GM19025 (cell line): ENCODE measurements around the gene CD200R1L.
"Not testable (repeated sequence)": the region's sequence is repeated elsewhere in the genome, so short reads cannot be mapped to it uniquely, and the experiment has no call there.

Experiments
- ATAC-seq: cut with Tn5 transposase; IDR thresholded peaks from one replicate; pipeline ENCODE4 v1.9.1; 2021; ENCODE audit warnings: mild to moderate bottlenecking, low read depth, moderate library complexity; ENCODE audit not compliant: unreplicated experiment

Gene CD200R1L

GRCh38 chr3:112846764-112847163 is at the start of gene CD200R1L:
TSS of gene CD200R1L (minus strand) at chr3:112846864. CDS start at chr3:112829367, 17,497 bp downstream.
- no peak for ATAC-seq

DNA sequence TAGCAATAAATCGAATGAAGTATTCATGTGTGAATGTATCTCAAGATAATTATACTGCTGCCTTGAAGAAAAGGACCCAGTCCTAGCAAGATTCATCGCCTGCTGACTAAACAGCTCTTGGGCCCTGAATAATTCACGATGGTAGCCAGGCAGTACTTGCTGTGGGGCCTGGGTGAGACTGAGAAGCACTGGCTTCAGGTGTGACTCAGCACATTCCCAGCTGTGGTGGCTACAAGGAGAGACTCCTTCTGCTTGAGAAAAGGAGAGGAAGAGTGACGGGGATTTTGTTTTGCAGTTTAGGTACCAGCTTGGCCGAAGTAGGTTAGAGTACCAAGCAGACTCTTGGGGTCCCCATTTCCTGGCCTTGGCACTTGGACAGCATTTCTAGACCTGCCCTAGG is 47.6 kb upstream of the CD200R1L start:
- no peak for ATAC-seq

DNA sequence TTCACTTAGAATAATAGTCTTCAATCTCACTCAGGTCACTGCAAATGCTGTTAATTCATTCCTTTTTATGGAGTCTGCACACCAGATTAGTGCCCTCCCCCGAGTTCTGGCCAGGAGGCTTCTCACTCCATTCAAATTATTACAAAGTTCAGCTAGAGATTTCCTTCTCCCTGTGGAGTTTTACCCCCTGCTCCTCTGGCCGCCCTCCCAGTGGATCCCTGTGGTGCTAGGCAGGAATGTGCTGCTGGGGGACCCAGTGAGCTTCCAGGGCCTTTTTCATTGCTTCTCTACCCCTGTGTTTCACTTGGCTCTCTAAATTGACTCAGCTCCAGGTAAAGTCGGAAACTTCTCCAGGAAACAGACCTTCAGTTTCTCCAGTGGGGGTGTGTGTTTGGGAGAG is 42.7 kb upstream of the CD200R1L start:
- no peak for ATAC-seq

DNA sequence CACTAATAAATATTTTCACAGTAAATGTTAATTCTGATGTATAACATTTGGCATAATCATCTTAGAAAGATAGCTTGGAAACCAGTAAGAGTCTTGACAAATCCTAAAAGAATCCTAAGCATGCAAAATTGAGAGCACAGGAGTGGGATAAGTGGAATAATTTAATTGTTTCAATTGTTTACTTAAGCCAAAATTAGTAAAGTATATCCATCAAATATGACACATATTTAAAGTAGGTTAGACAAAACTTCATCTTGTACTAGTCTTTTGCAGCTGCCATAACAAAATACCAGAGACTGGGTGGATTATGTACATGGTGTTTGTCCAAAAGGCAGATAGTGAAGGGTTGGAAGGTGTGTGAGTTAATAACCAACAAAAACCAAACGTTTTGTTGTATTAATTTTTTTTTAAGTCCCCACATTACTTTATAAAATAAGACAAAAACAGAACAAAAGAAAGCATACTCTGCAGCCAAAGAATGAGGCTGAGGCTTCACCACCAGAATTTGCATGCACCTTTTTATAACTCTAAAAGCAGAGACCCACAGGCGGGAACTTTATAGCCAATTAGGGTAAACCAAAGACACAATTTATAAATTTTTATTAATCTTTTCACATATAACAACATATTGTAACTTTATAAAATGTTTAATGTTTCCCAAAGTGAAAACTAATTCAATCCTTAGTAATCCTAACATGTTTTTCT is 41.9 kb upstream of the CD200R1L start:
- no peak for ATAC-seq

DNA sequence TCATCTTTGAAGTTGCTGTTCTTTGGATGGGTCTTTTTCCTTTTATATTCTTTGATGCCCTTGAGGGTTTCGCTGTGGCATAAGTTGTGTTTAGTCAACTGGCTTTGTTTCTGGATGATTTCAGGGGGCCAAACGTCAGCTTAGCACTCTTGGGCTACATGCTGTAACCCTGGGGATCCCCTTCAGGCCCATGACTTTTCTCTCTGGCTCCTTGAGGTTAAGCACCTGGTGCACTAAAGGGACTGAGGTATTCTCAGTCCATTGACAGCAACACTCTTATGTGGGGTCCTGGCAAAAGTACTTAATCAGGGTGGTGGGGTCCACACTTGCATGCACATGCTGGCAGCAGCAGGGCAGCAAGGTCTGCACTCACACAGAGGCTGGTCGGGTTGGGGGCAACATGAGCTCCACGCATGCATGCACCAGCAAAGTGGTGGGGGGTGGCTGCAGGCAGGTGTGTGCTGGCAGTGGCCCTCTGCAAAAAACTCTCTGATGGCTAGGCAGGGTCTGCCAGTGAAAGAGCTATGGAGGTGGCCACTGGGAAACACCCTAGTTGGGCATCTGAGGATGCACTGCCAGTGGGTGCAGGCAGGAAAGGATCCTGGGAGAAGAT is 38.1 kb upstream of the CD200R1L start:
- no peak for ATAC-seq

GRCh38 chr3:112881891-112882290 is 35.2 kb upstream of the CD200R1L start:
- no peak for ATAC-seq

- no peak for ATAC-seq
These were observed 28.9 kb upstream of the CD200R1L start for GRCh38 chr3:112875561-112875960.

DNA sequence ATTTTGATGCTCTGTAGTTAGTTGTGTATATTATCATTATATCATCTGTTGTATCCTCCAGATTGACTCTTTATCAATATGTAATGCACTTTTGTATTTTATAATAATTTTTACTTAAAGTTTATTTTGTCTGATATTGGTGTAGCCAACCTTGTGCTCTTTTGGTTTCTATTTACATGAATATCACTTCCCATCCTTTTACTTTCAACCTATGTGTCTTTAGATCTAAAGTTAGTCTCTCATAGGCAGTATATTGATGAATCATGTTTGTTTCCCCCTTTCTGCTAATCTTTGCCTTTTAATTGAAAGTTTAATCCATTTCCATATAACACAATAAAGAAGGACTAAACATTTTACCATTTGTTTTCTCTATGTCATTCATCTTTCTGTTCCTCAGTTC is 28.1 kb upstream of the CD200R1L start:
- no peak for ATAC-seq

DNA sequence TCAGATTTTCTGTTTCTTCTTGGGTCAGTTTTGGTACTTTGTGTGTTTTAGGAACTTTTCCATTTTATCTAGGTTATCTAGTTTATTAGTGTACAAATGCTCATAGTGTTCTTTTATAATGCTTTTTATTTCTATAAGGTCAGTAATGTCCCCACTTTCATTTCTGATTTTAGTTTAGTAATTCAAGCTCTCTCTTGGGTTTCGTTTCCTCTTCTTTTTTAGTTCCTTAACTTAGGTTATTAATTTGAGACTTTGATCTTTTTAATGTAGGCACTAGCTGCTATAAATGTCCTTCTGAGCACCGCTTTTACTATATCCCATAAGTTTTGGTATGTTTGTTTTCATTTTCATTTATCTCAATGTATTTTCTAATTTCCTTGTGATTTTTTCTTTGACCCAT is 27.0 kb upstream of the CD200R1L start:
- peak; percentile 52 for ATAC-seq

DNA sequence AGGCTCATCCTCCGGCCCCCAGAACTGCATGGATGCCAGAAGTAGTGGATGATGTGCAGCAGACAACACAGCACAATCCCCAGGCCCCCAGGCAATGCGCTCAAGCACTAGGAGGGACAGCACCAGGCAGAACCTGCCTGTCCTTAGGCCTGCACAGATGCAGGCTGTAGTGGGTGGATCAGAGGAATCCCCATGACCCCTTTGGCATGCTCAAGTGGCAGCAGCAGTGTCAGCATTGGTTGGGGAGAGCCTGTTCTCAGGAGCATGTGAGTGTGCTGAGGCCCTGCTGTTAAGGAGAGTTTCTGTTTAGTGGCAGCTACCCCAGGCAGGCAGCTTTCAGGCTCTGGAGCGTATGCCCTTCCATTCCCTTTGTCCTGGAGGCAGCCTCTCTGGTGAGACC is 25.1 kb upstream of the CD200R1L start:
- ATAC-seq, result no peak

DNA sequence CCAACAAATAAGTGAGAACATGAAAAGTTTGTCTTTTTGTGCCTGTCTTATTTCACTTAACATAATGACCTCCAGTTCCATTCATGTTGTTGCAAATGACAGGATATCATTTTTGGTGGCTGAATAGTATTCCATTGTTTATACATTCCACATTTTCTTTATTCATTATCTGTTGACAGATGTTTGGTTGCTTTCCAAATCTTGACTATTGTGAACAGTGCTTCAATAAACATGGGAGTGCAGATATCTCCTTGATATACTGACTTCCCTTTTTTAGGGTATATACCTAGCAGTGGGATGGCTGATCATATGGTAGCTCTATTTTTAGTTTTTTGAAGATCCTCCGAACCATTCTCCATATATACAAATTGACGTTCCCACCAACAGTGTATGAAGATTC is 19.1 kb upstream of the CD200R1L start:
- no peak for ATAC-seq

- no peak for ATAC-seq
These were observed 14.2 kb upstream of the CD200R1L start for GRCh38 chr3:112860898-112861297.

DNA sequence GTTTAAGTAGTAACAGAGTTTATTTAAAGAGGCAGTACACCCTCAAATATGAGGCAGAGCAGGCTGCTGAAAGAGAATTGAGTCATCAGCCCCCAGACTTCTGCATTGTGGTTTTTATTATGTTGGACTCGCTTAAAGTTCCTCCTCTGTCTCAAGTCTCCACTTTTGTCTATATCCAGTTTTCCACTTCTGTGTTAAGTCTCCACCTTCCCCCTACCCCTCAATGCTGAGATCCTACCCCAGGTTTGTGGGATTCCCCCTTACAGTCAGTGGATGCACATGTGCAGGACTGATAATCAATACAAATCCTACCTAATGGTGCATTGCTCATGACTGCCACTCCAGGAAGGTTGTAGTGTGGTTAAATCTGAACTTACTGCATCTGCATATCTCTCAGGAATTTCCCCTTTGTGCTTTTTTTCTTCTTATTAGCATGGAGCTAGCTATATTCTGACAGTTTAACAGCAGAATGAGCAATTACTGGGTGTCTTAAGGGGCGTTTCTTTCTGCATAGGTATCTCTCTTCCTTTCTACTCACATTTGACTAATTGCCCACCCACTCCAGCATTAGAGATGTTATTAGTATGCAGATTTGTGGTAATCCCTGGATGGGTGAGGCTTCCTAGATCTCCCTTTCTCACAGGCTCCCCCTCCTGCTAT is 11.9 kb upstream of the CD200R1L start:
- no peak for ATAC-seq

GRCh38 chr3:112857526-112857925 is 10.9 kb upstream of the CD200R1L start:
- ATAC-seq, result no peak

DNA sequence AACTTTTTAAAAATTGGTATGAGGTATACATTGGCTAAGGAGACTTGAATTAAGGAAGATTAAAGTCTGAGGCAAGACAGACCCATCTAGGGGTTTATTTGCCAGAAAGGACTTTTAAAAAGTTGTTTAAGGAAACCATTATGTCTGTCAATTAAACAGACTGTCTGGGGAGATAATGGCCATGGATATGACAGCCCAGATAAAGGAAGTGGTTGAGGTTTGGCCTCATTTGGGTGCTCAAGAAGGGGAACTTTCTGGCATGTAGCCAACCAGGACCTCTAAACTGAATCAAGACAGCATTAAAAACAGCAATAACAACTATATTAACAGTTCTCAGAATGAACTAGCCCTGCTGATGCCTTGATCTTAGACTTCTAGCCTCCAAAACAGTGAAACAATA is 9.9 kb upstream of the CD200R1L start:
- no peak for ATAC-seq

- ATAC-seq, result no peak
These were observed 9.2 kb upstream of the CD200R1L start for GRCh38 chr3:112855883-112856282.

GRCh38 chr3:112855074-112855473 is 8.4 kb upstream of the CD200R1L start:
- ATAC-seq, result not testable (repeated sequence)

GRCh38 chr3:112848196-112848595 is 1.5 kb upstream of the CD200R1L start:
- no peak for ATAC-seq

DNA sequence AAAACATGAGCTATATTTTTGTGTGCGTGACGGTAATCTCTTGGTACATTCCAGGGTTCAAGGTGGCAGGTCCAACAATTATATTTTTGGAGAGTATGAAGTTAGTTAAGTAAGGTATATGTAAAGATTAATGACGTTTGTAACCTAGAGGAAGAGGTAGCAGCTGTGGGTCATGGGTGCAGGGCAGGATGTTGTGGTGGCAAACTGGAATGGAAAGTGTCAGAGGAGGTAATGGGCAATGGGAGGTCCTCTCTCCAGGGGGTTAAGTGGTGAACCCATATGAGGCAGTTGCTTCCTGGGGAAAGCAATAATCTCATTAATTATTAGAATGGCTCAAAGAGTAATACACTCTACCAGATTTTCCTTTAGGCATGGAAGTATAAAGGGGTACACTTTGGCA is 1.0 kb upstream of the CD200R1L start:
- no peak for ATAC-seq

DNA sequence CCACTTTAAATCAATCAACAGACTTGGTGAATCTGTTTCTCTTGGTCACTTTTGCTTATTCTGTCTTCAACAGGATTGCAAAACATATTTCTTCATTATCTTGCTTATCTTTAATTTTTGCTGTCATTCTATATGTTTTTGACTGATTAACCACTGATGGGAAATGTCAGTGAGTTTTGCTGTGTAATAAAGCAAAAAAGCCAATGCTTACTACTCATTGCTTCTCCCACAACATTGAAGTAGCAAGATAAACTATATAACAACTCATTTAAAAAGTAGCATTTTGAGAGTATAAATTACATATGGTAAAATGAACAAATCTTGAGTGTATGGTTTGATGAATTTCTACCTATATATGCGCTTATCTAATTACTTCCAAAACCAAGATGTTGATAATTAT is 892 bp downstream of the CD200R1L start:
- no peak for ATAC-seq

DNA sequence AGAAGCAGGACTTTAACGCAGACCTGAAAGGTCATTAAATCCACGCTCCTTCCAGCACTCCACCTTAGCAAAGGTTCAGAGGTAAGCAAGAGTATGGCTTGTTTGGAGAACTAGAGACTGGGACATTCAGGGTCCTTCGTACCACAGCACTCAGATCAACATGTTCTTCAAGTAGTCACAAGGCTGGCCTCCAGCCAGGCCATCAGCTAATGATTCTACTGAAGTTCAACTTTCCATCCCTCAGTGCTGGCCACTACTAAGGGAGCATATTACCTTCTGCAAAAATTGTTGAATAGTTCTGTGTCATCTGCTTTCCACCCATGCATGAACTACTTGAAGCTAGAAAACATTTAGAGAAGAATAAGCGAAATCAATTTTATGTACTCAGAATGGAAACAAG is 17.6 kb downstream of the CD200R1L start:
- no peak for ATAC-seq
